Caco-2 (cell line): Measurements from ENCODE around the gene C16orf82. TPM values are rescaled to one million over a fixed set of nuclear protein-coding genes. Genes with fewer than 3 reads are reported as not detected.
"Not testable (repeated sequence)": the region's sequence is repeated elsewhere in the genome, so short reads cannot be mapped to it uniquely, and the experiment has no call there.

ENCODE experiments used
- BruUV-seq: library from RNA; stranded (reverse); fragments of 400-500 nt; replicated peaks from 2 replicates; lab custom pipeline; 2021; lab: Mats Ljungman, UMichigan
- CTCF ChIA-PET: fragments of 300-600 bp; sonication (Branson Sonifier 250); formaldehyde crosslinking; loops from one replicate; lab custom pipeline; 2022; ENCODE audit warnings: antibody characterized with exemption; lab: Charles Lee
- POLR2A ChIA-PET: fragments of 300-600 bp; sonication (Branson Sonifier 250); formaldehyde crosslinking; loops from one replicate; lab custom pipeline; 2022; ENCODE audit warnings: antibody characterized with exemption; lab: Charles Lee
- DNase-seq, 2 experiments: peaks; one replicate each; pipeline versions ENCODE4 v3.0.0 to v3.0.0-alpha.2; 2020 to 2022
- H3K27me3 ChIP-seq: replicated peaks from 2 replicates; pipeline ENCODE4 v1.6.0; 2011; ENCODE audit warnings: low read length; ENCODE audit not compliant: control insufficient read depth, insufficient read depth
- H3K36me3 ChIP-seq: 2 replicates; pipeline ENCODE4 v1.5.1; 2011; ENCODE audit warnings: low read length; ENCODE audit not compliant: control insufficient read depth, insufficient read depth
- H3K4me1 ChIP-seq: fragments of 250-450 bp; sonication (Bioruptor Pico); 2 replicates; pipeline ENCODE4 v1.5.1; 2020; ENCODE audit warnings: mild to moderate bottlenecking
- H3K4me3 ChIP-seq: 2 replicates; pipeline ENCODE4 v1.5.1; 2011; ENCODE audit warnings: low read depth, mild to moderate bottlenecking, control low read depth, low read length
- H3K9me3 ChIP-seq: fragments of 250-450 bp; sonication (Bioruptor Pico); 2 replicates; pipeline ENCODE4 v1.5.1; 2020; ENCODE audit warnings: mild to moderate bottlenecking, moderate library complexity
- H3K27ac Mint-ChIP-seq: one replicate; pipeline ENCODE4 v1.8.0; 2022; ENCODE audit warnings: mixed read lengths; ENCODE audit not compliant: unreplicated experiment
- H3K27me3 Mint-ChIP-seq: one replicate; pipeline ENCODE4 v1.8.0; 2022; ENCODE audit warnings: mixed read lengths; ENCODE audit not compliant: insufficient read depth, unreplicated experiment
- H3K36me3 Mint-ChIP-seq: one replicate; pipeline ENCODE4 v1.8.0; 2022; ENCODE audit warnings: mild to moderate bottlenecking, mixed read lengths; ENCODE audit not compliant: insufficient read depth, unreplicated experiment
- H3K4me1 Mint-ChIP-seq: one replicate; pipeline ENCODE4 v1.8.0; 2022; ENCODE audit warnings: low read depth, mixed read lengths; ENCODE audit not compliant: unreplicated experiment
- H3K4me3 Mint-ChIP-seq: one replicate; pipeline ENCODE4 v1.8.0; 2022; ENCODE audit warnings: mild to moderate bottlenecking, moderate library complexity, mixed read lengths; ENCODE audit not compliant: unreplicated experiment
- H3K9me3 Mint-ChIP-seq: one replicate; pipeline ENCODE4 v1.8.0; 2022; ENCODE audit warnings: mixed read lengths; ENCODE audit not compliant: unreplicated experiment
- intact Hi-C: fragments of 100-400 bp; cut with micrococcal nuclease; formaldehyde crosslinking; loops from one replicate; pipeline ENCODE4 v1.10.0; 2022; ENCODE audit not compliant: unreplicated experiment
- total RNA-seq: library from RNA; stranded (reverse); gene quantifications from 2 replicates; pipeline ENCODE4 v1.2.3, GENCODE V29; 2022
- TF ChIP-seq, protein P1 (sequence below), 2 experiments: fragments of 200-600 bp in 1 of 2; IDR thresholded peaks; 1 replicate in 1 of 2; 2 replicates in 1 of 2; pipeline versions ENCODE4 v1.5.1 to v1.8.0; 2011 to 2022; ENCODE audit warnings: antibody characterized with exemption in 1 of 2, control low read depth in 1 of 2, inconsistent platforms in 1 of 2, low read depth in 1 of 2, low read length in 1 of 2, mild to moderate bottlenecking in 1 of 2, moderate library complexity in 1 of 2; ENCODE audit not compliant: insufficient read depth in 1 of 2, severe bottlenecking in 1 of 2, unreplicated experiment in 1 of 2

Gene C16orf82
- total RNA-seq, 1 experiment from 2014 or later = not detected

DNA sequence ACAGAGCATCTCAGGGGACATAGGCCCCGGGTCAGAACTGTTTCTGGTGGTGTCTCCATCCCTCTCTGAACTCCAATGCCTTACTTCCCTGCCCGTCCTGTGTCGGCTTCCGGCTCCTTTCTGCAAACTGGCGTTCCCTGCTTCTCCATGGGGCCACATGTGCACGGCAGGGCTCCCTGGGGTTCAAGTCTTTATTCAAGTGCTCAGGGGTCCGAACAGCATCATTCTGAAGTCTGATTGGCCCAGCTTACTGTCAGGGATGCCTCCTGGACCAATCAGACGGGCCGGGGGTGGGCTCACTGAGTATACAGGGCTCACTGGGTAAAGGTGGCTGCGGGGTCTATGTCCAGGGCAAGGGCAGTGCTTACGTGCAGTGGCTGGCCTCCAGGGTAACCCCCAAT is 17.1 kb downstream of the C16orf82 start:
- H3K27me3 Mint-ChIP-seq = peaks cover 7% of the 10 kb centered on the region
- Histone ChIP-seq H3K27me3 (no peaks in the 10 kb centered on the region), H3K36me3 (no peaks in the 10 kb centered on the region), H3K9me3 (no peaks in the 10 kb centered on the region), H3K4me3 (no peak overlapping the region), H3K4me1 (no peaks in the 10 kb centered on the region)
- POLR2A ChIA-PET = no interaction called here
- intact Hi-C loops = no loop called here
- H3K4me3 Mint-ChIP-seq = no peak overlapping the region
- H3K9me3 Mint-ChIP-seq = no peaks in the 10 kb centered on the region
- no peak overlapping the region for H3K27ac Mint-ChIP-seq
- DNase-seq = no peak
- no peaks in the 10 kb centered on the region for H3K36me3 Mint-ChIP-seq
- CTCF ChIA-PET = no interaction called here
- TF ChIP-seq, protein P1, sequence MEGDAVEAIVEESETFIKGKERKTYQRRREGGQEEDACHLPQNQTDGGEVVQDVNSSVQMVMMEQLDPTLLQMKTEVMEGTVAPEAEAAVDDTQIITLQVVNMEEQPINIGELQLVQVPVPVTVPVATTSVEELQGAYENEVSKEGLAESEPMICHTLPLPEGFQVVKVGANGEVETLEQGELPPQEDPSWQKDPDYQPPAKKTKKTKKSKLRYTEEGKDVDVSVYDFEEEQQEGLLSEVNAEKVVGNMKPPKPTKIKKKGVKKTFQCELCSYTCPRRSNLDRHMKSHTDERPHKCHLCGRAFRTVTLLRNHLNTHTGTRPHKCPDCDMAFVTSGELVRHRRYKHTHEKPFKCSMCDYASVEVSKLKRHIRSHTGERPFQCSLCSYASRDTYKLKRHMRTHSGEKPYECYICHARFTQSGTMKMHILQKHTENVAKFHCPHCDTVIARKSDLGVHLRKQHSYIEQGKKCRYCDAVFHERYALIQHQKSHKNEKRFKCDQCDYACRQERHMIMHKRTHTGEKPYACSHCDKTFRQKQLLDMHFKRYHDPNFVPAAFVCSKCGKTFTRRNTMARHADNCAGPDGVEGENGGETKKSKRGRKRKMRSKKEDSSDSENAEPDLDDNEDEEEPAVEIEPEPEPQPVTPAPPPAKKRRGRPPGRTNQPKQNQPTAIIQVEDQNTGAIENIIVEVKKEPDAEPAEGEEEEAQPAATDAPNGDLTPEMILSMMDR (IDR thresholded peaks at IDR 0.05; ENCODE audit: insufficient read depth in 1 of 2, low read depth in 1 of 2, low read length in 1 of 2, severe bottlenecking in 1 of 2, unreplicated experiment in 1 of 2) = no peak
- no TSS peak for BruUV-seq
- H3K4me1 Mint-ChIP-seq = peaks cover 6% of the 10 kb centered on the region

DNA sequence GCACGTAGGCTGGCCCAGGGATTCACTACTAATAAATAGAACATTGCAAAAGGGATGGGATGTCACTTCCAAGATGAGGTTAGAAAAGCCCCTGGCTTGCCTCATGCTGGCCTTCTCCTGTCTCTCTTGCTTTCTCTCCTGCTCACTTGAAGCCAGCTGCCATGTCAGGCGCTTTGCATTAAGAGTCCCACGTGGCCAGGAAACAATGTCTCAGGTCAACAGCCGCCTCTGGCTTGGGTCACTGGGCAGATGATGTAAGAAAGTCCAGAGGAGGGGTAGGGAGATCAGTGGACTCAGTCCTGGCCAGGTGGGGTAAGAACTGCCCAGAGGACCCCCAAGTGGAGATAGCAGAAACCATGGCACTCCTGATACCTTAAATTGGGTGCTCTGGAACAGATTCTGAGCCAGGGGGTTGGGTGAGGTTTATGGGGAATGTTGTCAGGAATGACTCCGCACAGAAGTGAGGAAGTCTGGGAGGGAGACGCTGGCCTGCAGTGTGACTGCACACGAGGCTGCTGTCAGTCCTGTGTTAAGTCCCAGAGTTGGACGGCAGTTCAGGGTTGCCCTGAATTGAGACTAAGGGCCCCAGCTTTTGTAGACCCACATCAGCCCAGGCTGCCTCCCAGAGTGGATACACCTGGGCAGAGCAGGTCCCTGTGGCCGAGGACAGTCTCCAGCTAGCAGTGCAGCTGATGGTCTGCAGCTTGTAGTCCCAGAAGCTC is 17.7 kb downstream of the C16orf82 start:
- no peak overlapping the region for H3K4me3 Mint-ChIP-seq
- Histone ChIP-seq H3K27me3 (no peaks in the 10 kb centered on the region), H3K4me1 (no peaks in the 10 kb centered on the region), H3K36me3 (no peaks in the 10 kb centered on the region), H3K4me3 (no peak overlapping the region), H3K9me3 (no peaks in the 10 kb centered on the region)
- intact Hi-C loops = no loop called here
- no peak for DNase-seq
- POLR2A ChIA-PET = no interaction called here
- TF ChIP-seq, protein P1 (IDR thresholded peaks at IDR 0.05; ENCODE audit: insufficient read depth in 1 of 2, low read depth in 1 of 2, low read length in 1 of 2, severe bottlenecking in 1 of 2, unreplicated experiment in 1 of 2) = no peak
- peaks cover 6% of the 10 kb centered on the region for H3K4me1 Mint-ChIP-seq
- CTCF ChIA-PET = no interaction called here
- BruUV-seq = no TSS peak
- no peaks in the 10 kb centered on the region for H3K9me3 Mint-ChIP-seq
- H3K27me3 Mint-ChIP-seq = peaks cover 7% of the 10 kb centered on the region
- no peaks in the 10 kb centered on the region for H3K36me3 Mint-ChIP-seq
- H3K27ac Mint-ChIP-seq = no peak overlapping the region

DNA sequence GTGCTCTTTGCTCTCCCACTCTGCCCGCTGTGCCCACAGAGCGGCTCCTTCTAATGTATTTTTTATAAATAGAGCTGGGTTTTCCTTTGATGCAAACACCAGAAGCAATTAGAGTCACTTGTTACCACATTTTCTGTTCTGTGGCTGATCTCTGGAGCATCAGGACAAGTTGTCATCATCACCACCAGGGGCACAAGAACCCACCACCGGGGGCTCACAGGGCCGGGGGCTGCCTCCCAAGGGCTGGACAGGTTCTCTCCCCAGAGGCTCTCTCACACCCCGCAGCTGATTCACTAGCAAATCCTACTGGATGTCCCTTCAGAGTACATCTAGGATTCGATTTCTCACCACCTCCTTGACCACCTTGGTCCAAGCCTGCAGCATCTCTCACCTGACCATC is 18.5 kb downstream of the C16orf82 start:
- TF ChIP-seq, protein P1 (IDR thresholded peaks at IDR 0.05; ENCODE audit: insufficient read depth in 1 of 2, low read depth in 1 of 2, low read length in 1 of 2, severe bottlenecking in 1 of 2, unreplicated experiment in 1 of 2) = no peak
- H3K36me3 Mint-ChIP-seq = no peaks in the 10 kb centered on the region

DNA sequence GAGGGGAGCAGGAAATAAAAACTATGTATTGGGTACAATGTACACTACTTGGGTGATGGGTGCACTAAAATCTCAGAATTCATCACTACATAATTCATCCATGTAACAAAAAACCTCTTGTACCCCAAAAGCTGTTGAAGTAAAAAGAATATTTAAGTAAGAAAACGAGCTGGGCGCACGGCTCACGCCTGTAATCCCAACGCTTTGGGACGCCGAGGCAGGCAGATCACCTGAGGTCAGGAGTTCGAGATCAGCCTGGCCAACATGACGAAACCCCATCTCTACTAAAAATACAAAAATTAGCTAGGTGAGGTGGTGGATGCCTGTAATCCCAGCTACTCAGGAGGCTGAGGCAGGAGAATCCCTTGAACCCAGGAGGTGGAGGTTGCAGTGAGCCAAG is 19.3 kb downstream of the C16orf82 start:
- H3K4me1 ChIP-seq, H3K36me3 ChIP-seq, H3K9me3 Mint-ChIP-seq, H3K27me3 ChIP-seq, H3K4me3 Mint-ChIP-seq, BruUV-seq, H3K36me3 Mint-ChIP-seq, H3K4me3 ChIP-seq, POLR2A ChIA-PET, intact Hi-C loops, H3K4me1 Mint-ChIP-seq, H3K27ac Mint-ChIP-seq, CTCF ChIA-PET, H3K27me3 Mint-ChIP-seq, H3K9me3 ChIP-seq, DNase-seq: not testable (repeated sequence)

More for the DNA sequence above, 18.5 kb downstream of the C16orf82 start:
- no peaks in the 10 kb centered on the region for H3K27me3 ChIP-seq
- Mint-ChIP-seq H3K9me3 (no peaks in the 10 kb centered on the region), H3K27ac (no peak overlapping the region), H3K4me1 (peaks cover 6% of the 10 kb centered on the region), H3K4me3 (no peak overlapping the region), H3K27me3 (peaks cover 7% of the 10 kb centered on the region)
- no peaks in the 10 kb centered on the region for H3K36me3 ChIP-seq
- no peak for DNase-seq
- H3K4me3 ChIP-seq = no peak overlapping the region
- no peaks in the 10 kb centered on the region for H3K9me3 ChIP-seq
- no peaks in the 10 kb centered on the region for H3K4me1 ChIP-seq
- intact Hi-C loops = no loop called here
- BruUV-seq = no TSS peak
- POLR2A ChIA-PET = no interaction called here
- CTCF ChIA-PET = no interaction called here
